Gastroesophageal sphincter (tissue), 3 donors: Measurements from ENCODE around the gene WDR83.

Experiments
- EP300 ChIP-seq: sonication (generic); formaldehyde crosslinking; IDR thresholded peaks from one replicate; pipeline ENCODE4 v1.6.1; 2017; ENCODE audit warnings: antibody characterized with exemption, mild to moderate bottlenecking
- POLR2A ChIP-seq, 2 donors: fragments of 450-650 bp; IDR thresholded peaks; one replicate each; pipeline ENCODE4 v1.6.1; 2017; ENCODE audit warnings: antibody characterized with exemption in 2 of 2, mild to moderate bottlenecking in 2 of 2, moderate library complexity in 1 of 2
- TF ChIP-seq, protein P1 (sequence below), 4 experiments: fragments of 200-600 bp in 2 of 4; fragments of 450-650 bp in 2 of 4; sonication (generic) in 1 of 4; IDR thresholded peaks; one replicate each; pipeline ENCODE4 v1.5.1; 2017 to 2019; ENCODE audit warnings: antibody characterized with exemption in 4 of 4, mild to moderate bottlenecking in 2 of 4, moderate library complexity in 2 of 4

DNA sequence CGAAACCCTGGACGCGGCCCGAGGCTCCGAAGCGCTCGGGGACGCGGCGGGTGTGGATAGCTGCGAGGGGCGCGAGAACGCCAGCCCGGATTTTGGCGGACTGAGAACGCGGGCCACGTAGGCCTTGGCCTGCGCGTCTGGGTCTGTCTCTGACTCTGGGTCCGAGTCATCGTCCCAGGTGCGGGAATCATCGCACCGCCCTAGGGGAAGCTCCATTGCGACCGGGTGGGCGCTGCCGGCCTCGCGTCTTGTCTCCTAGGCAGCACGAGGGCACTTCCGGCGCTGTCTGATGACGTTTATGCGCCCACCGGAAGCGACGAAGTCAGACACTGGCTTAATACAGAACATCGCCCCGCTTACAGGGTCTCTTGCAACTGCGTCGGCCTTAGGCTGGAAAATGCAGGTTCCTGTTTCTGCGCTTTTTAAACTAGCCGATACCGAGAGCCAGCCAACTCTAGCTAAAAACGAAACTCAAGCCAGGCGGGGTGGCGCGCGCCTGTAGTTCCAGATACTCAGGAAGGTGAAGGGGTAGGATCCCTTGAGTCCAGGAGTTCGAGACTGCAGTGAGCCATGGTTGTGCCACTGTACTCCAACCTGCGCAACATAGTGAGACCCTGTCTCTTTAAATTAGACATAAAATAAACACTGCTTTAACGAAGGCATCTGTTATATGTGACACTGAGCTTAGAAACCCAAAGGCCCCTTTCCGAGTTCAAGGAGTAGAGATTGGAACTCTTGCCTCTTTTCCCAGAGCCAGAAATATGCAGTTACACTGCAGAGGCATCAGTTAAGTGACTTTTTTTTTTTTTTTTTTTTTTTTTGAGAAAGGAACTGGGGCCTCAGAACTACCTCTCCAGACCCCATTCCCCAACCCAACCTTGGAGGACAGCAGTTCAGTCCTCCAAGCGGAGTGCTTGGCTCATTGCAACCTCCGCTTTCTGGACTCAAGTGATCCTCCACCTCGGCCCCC is 30.0 kb downstream of the WDR83 start, which contains the start of gene FBXW9:
- TF ChIP-seq, protein P1, sequence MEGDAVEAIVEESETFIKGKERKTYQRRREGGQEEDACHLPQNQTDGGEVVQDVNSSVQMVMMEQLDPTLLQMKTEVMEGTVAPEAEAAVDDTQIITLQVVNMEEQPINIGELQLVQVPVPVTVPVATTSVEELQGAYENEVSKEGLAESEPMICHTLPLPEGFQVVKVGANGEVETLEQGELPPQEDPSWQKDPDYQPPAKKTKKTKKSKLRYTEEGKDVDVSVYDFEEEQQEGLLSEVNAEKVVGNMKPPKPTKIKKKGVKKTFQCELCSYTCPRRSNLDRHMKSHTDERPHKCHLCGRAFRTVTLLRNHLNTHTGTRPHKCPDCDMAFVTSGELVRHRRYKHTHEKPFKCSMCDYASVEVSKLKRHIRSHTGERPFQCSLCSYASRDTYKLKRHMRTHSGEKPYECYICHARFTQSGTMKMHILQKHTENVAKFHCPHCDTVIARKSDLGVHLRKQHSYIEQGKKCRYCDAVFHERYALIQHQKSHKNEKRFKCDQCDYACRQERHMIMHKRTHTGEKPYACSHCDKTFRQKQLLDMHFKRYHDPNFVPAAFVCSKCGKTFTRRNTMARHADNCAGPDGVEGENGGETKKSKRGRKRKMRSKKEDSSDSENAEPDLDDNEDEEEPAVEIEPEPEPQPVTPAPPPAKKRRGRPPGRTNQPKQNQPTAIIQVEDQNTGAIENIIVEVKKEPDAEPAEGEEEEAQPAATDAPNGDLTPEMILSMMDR (IDR thresholded peaks at IDR 0.05): peak in 1 of 4 experiments; percentile 22
- peak; percentile 51 to 61 for TF ChIP-seq POLR2A (IDR thresholded peaks at IDR 0.05)
- no peak for TF ChIP-seq EP300
